HepG2 (cell line): ENCODE results near the gene OR6P1. TPM values are rescaled to one million over a fixed set of nuclear protein-coding genes. Genes with fewer than 3 reads are reported as not detected.

Experiments used
- ATAC-seq: fragments of 200-7000 bp; cut with Tn5 transposase; 3 replicates; pipeline ENCODE4 v1.9.1; 2020; ENCODE audit warnings: mild to moderate bottlenecking, moderate library complexity
- BruUV-seq: library from RNA; stranded (reverse); fragments of 400-500 nt; replicated peaks from 2 replicates; lab custom pipeline; 2021; lab: Mats Ljungman, UMichigan
- CTCF ChIA-PET: fragments of 300-600 bp; formaldehyde crosslinking; extraction: SDS; loops from one replicate; lab custom pipeline; 2021; ENCODE audit warnings: low total read pairs, inconsistent platforms, low intra/inter-chr PET ratio; lab: Yijun Ruan, JAX
- POLR2A ChIA-PET: fragments of 350-600 bp; sonication (Branson Sonifier 250); formaldehyde crosslinking; loops from one replicate; lab custom pipeline; 2020; ENCODE audit warnings: antibody characterized with exemption, inconsistent platforms; lab: Yijun Ruan, JAX
- DNase-seq: peaks from one replicate; pipeline ENCODE4 v3.0.0-alpha.2; 2015; ENCODE audit warnings: low spot score
- FAIRE-seq: peaks from 3 replicates; lab custom pipeline; 2011; peaks lifted over from hg19 to GRCh38; lab: Jason Lieb, UNC
- H2AFZ ChIP-seq: one replicate; pipeline ENCODE4 v1.6.1; 2011; ENCODE audit warnings: low read length, inconsistent platforms
- H3K27ac ChIP-seq: fragments of 300-600 bp; 3 replicates; pipeline ENCODE4 v1.8.0; 2011; ENCODE audit warnings: mixed run types, mild to moderate bottlenecking, mixed read lengths, low read length, inconsistent platforms; ENCODE audit not compliant: insufficient read depth; ENCODE audit errors: extremely low read length
- H3K27me3 ChIP-seq, 2 experiments: fragments of 200-600 bp in 1 of 2; 2 replicates in 1 of 2; 3 replicates in 1 of 2; pipeline versions ENCODE4 v1.6.0 to v1.8.0; 2011; ENCODE audit warnings: low read length in 2 of 2, mild to moderate bottlenecking in 2 of 2, moderate library complexity in 2 of 2, inconsistent platforms in 1 of 2; ENCODE audit not compliant: insufficient read depth in 2 of 2, control insufficient read depth in 1 of 2
- H3K36me3 ChIP-seq, 2 experiments: fragments of 200-600 bp in 1 of 2; replicated peaks in 1 of 2; 2 replicates in 1 of 2; 3 replicates in 1 of 2; pipeline versions ENCODE4 v1.5.1 to v1.8.0; 2011; ENCODE audit warnings: low read length in 2 of 2, inconsistent platforms in 1 of 2; ENCODE audit not compliant: insufficient read depth in 2 of 2, control insufficient read depth in 1 of 2
- H3K4me1 ChIP-seq: 2 replicates; pipeline ENCODE4 v1.5.1; 2012; ENCODE audit warnings: low read length, inconsistent platforms; ENCODE audit not compliant: insufficient read depth
- H3K4me2 ChIP-seq: 2 replicates; pipeline ENCODE4 v1.6.0; 2011; ENCODE audit warnings: low read depth, low read length, inconsistent platforms
- H3K4me3 ChIP-seq, 3 experiments: fragments of 200-600 bp in 1 of 3; sonication (generic), shearing (Covaris generic) in 1 of 3; replicated peaks in 1 of 3; 2 replicates each; pipeline ENCODE4 v1.5.1; 2011 to 2016; ENCODE audit warnings: low read length in 3 of 3, inconsistent platforms in 2 of 3, low read depth in 2 of 3, mild to moderate bottlenecking in 2 of 3, control low read depth in 1 of 3, mixed read lengths in 1 of 3; ENCODE audit not compliant: insufficient read depth in 1 of 3
- H3K79me2 ChIP-seq: one replicate; pipeline ENCODE4 v1.6.1; 2011; ENCODE audit warnings: low read length, inconsistent platforms; ENCODE audit not compliant: insufficient read depth
- H3K9ac ChIP-seq: 2 replicates; pipeline ENCODE4 v1.6.0; 2011; ENCODE audit warnings: mild to moderate bottlenecking, low read depth, low read length, inconsistent platforms; ENCODE audit not compliant: insufficient read depth
- H3K9me3 ChIP-seq: 2 replicates; pipeline ENCODE4 v1.5.1; 2012; ENCODE audit warnings: mild to moderate bottlenecking, low read length
- H4K20me1 ChIP-seq: 2 replicates; pipeline ENCODE4 v1.6.0; 2011; ENCODE audit warnings: inconsistent platforms, mild to moderate bottlenecking, low read length, moderate library complexity; ENCODE audit not compliant: insufficient read depth
- GZF1 ChIP-seq: sonication (generic); formaldehyde crosslinking; IDR thresholded peaks from 2 replicates; pipeline ENCODE4 v1.5.1; 2020; ENCODE audit warnings: mild to moderate bottlenecking, missing genetic modification reagents
- NCOR1 ChIP-seq: fragments of 200-600 bp; sonication (generic); IDR thresholded peaks from 2 replicates; pipeline ENCODE4 v1.7.0; 2017; ENCODE audit warnings: antibody characterized with exemption, low read length, borderline replicate concordance
- SIN3A ChIP-seq: IDR thresholded peaks from 2 replicates; pipeline ENCODE4 v1.6.1; 2011; ENCODE audit warnings: low read depth, mild to moderate bottlenecking, control low read depth, low read length, borderline replicate concordance
- TBX2 ChIP-seq: sonication (generic); formaldehyde crosslinking; IDR thresholded peaks from 2 replicates; pipeline ENCODE4 v1.5.0; 2020; ENCODE audit warnings: missing genetic modification reagents, mild to moderate bottlenecking, borderline replicate concordance
- ZBTB20 ChIP-seq: sonication (generic); formaldehyde crosslinking; IDR thresholded peaks from 2 replicates; pipeline ENCODE4 v1.8.1; 2023; ENCODE audit warnings: missing genetic modification reagents, low read depth, mild to moderate bottlenecking, borderline replicate concordance
- ZFP37 ChIP-seq: sonication (generic); formaldehyde crosslinking; IDR thresholded peaks from 2 replicates; pipeline ENCODE4 v1.4.0; 2020; ENCODE audit warnings: missing genetic modification reagents, borderline replicate concordance
- ZFP62 ChIP-seq: sonication (generic); formaldehyde crosslinking; IDR thresholded peaks from 2 replicates; pipeline ENCODE4 v1.4.0; 2020; ENCODE audit warnings: missing genetic modification reagents
- ZNF225 ChIP-seq: sonication (generic); formaldehyde crosslinking; IDR thresholded peaks from 2 replicates; pipeline ENCODE4 v1.4.0; 2020; ENCODE audit warnings: mild to moderate bottlenecking, missing genetic modification reagents
- ZNF24 ChIP-seq: fragments of 450-650 bp; IDR thresholded peaks from 2 replicates; pipeline ENCODE4 v1.6.1; 2017; ENCODE audit warnings: antibody characterized with exemption, mild to moderate bottlenecking
- ZNF253 ChIP-seq: sonication (generic); formaldehyde crosslinking; IDR thresholded peaks from 2 replicates; pipeline ENCODE4 v1.8.0; 2022; ENCODE audit warnings: mild to moderate bottlenecking, missing genetic modification reagents, borderline replicate concordance
- ZNF274 ChIP-seq: sonication (generic); formaldehyde crosslinking; IDR thresholded peaks from 2 replicates; pipeline ENCODE4 v1.5.1; 2020; ENCODE audit warnings: mild to moderate bottlenecking, missing genetic modification reagents
- ZNF512B ChIP-seq: sonication (generic); formaldehyde crosslinking; IDR thresholded peaks from 2 replicates; pipeline ENCODE4 v1.5.1; 2020; ENCODE audit warnings: missing genetic modification reagents, mild to moderate bottlenecking, borderline replicate concordance
- ZNF761 ChIP-seq: sonication (generic); formaldehyde crosslinking; conservative IDR thresholded peaks from 2 replicates; pipeline ENCODE4 v1.4.0; 2020; ENCODE audit warnings: mild to moderate bottlenecking, missing genetic modification reagents
- WGBS: methylation state at CpG from one replicate; pipeline ENCODE4 v1.1.6; 2017; ENCODE audit warnings: low lambda C conversion rate; 5-methylcytosine and 5-hydroxymethylcytosine counted together
- in situ Hi-C: cut with HindIII; loops from 2 replicates; pipeline ENCODE4 v1.10.0; 2017; ENCODE audit warnings: low pct_unique_long_range_greater_than_20kb; ENCODE audit not compliant: extremely low pct_ligation_motif_present
- intact Hi-C: fragments of 100-400 bp; cut with micrococcal nuclease; formaldehyde crosslinking; loops from one replicate; pipeline ENCODE4 v1.10.0; 2022; ENCODE audit not compliant: unreplicated experiment
- polyA plus RNA-seq, 8 experiments: library from polyadenylated mRNA; depleted of rRNA in 3 of 8; stranded (reverse) in 7 of 8; unstranded in 1 of 8; fragments of >200 nt; fragmentation: Illumina TruSeq in 4 of 8; extraction: Trizol in 4 of 8; gene quantifications; 2 replicates each; pipeline versions ENCODE4 v1.2.1 to v1.2.3, GENCODE V29; 2011 to 2016; ENCODE audit warnings: low read depth in 4 of 8, missing spikeins in 1 of 8, mixed read lengths in 1 of 8; ENCODE audit not compliant: insufficient read depth in 1 of 8
- total RNA-seq, 5 experiments: library from RNA; depleted of rRNA; stranded (reverse); fragments of >200 nt; fragmentation: Illumina TruSeq; extraction: Trizol; gene quantifications; 2 replicates each; pipeline ENCODE4 v1.2.3, GENCODE V29; 2016; ENCODE audit warnings: low read depth in 1 of 5
- TF ChIP-seq, protein P1 (sequence below): sonication (generic); formaldehyde crosslinking; IDR thresholded peaks from 2 replicates; pipeline ENCODE4 v1.8.1; 2022; ENCODE audit warnings: low read depth, mild to moderate bottlenecking, missing genetic modification reagents
- TF ChIP-seq, protein P2 (sequence below): sonication (generic); formaldehyde crosslinking; IDR thresholded peaks from 2 replicates; pipeline ENCODE4 v1.4.0; 2020; ENCODE audit warnings: mild to moderate bottlenecking, missing genetic modification reagents

The OR6P1 gene
- total and polyA plus RNA-seq, 2 of the 13 experiments (the other 11 are each of a cell fraction or from before 2014, with no cell fraction given): not detected

DNA sequence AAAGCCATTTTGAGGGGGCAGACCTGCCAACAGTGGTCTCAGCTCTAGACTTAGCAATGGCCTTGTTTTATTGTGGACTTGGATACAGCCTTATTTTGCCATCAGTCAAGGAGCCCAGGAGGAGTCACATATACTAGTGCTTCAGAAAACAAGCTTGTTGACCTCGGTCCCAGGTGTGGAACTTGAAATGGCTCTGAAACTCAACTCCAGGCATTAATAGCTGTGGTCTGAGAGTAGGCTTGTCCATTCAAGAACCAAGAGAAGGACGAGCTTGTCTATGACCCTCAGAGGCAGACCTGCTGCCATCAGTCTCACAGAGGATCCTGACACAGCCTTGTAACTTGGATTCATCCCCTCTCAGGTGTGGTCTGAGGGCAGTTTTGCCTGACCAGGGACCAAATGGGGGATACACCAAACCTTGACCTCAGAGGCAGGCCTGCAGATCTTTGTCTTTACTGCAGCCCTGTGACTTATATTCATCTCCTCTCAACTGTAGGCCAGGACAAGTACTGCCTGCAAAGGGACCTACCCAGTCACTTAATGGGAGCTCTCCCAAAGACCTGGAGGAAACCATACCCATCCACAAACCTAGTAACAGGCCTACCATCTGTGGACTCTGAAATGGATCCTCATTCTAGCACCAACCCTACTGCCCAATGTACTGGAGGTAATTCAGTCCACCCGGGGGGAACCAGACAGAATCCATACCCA, 49.3 kb downstream of the OR6P1 start:
- in situ Hi-C loops (no loop called here), intact Hi-C loops (no loop called here)
- H3K27ac ChIP-seq: no peak overlapping the region
- H3K79me2 ChIP-seq: no peaks in the 10 kb centered on the region
- H3K27me3 ChIP-seq: no peaks in the 10 kb centered on the region
- DNase-seq (no peak), ATAC-seq (no peak), FAIRE-seq (no peak)
- no peak overlapping the region for H3K4me3 ChIP-seq
- H3K9ac ChIP-seq: no peak overlapping the region
- no peaks in the 10 kb centered on the region for H3K4me1 ChIP-seq
- H3K4me2 ChIP-seq: no peak overlapping the region
- ChIA-PET POLR2A (no interaction called here), CTCF (no interaction called here)
- 0% methylated on average over 2 of the region's 3 CpGs for WGBS
- 0 out of 2 replicates have a peak, but pooled peaks cover 4% of the 10 kb centered on the region for H3K9me3 ChIP-seq
- no TSS peak for BruUV-seq
- no peaks in the 10 kb centered on the region for H4K20me1 ChIP-seq
- H2AFZ ChIP-seq: no peak overlapping the region
- no peaks in the 10 kb centered on the region for H3K36me3 ChIP-seq
- TF ChIP-seq ZFP62 (CRISPR knock-in tag) (no peak), GZF1 (no peak), ZNF761 (CRISPR knock-in tag) (no peak), ZNF24 (no peak), TBX2 (CRISPR knock-in tag) (no peak), ZNF512B (CRISPR knock-in tag) (no peak), ZNF274 (CRISPR knock-in tag) (no peak), ZFP37 (CRISPR knock-in tag) (no peak), NCOR1 (no peak), ZNF253 (CRISPR knock-in tag) (no peak), ZBTB20 (CRISPR knock-in tag) (no peak), ZNF225 (no peak), SIN3A (no peak)
- TF ChIP-seq, protein P1, sequence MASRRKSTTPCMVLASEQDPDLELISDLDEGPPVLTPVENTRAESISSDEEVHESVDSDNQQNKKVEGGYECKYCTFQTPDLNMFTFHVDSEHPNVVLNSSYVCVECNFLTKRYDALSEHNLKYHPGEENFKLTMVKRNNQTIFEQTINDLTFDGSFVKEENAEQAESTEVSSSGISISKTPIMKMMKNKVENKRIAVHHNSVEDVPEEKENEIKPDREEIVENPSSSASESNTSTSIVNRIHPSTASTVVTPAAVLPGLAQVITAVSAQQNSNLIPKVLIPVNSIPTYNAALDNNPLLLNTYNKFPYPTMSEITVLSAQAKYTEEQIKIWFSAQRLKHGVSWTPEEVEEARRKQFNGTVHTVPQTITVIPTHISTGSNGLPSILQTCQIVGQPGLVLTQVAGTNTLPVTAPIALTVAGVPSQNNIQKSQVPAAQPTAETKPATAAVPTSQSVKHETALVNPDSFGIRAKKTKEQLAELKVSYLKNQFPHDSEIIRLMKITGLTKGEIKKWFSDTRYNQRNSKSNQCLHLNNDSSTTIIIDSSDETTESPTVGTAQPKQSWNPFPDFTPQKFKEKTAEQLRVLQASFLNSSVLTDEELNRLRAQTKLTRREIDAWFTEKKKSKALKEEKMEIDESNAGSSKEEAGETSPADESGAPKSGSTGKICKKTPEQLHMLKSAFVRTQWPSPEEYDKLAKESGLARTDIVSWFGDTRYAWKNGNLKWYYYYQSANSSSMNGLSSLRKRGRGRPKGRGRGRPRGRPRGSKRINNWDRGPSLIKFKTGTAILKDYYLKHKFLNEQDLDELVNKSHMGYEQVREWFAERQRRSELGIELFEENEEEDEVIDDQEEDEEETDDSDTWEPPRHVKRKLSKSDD: no peak
- TF ChIP-seq, protein P2, sequence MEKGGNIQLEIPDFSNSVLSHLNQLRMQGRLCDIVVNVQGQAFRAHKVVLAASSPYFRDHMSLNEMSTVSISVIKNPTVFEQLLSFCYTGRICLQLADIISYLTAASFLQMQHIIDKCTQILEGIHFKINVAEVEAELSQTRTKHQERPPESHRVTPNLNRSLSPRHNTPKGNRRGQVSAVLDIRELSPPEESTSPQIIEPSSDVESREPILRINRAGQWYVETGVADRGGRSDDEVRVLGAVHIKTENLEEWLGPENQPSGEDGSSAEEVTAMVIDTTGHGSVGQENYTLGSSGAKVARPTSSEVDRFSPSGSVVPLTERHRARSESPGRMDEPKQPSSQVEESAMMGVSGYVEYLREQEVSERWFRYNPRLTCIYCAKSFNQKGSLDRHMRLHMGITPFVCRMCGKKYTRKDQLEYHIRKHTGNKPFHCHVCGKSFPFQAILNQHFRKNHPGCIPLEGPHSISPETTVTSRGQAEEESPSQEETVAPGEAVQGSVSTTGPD (CRISPR knock-in tag): no peak
